DND-41 (cell line): ENCODE measurements around the gene SCRN1.

Experiments used
- ATAC-seq: fragments of 200-7000 bp; cut with Tn5 transposase; 3 replicates; pipeline ENCODE4 v1.9.1; 2021; ENCODE audit warnings: low read depth; ENCODE audit not compliant: insufficient read depth
- DNase-seq: peaks from one replicate; pipeline ENCODE4 v3.0.0-alpha.2; 2020
- H2AFZ ChIP-seq: 2 replicates; pipeline ENCODE4 v1.6.0; 2012; ENCODE audit warnings: low read depth, low read length
- H3K27ac ChIP-seq: 2 replicates; pipeline ENCODE4 v1.5.1; 2012; ENCODE audit warnings: low read length, inconsistent platforms
- H3K27me3 ChIP-seq: fragments of 200-600 bp; sonication (generic); 2 replicates; pipeline ENCODE4 v1.6.0; 2012; ENCODE audit warnings: low read length, mild to moderate bottlenecking, inconsistent platforms; ENCODE audit not compliant: insufficient read depth, poor library complexity
- H3K36me3 ChIP-seq: 2 replicates; pipeline ENCODE4 v1.5.1; 2012; ENCODE audit warnings: low read length, inconsistent platforms; ENCODE audit not compliant: insufficient read depth
- H3K4me1 ChIP-seq: 2 replicates; pipeline ENCODE4 v1.5.1; 2012; ENCODE audit warnings: mild to moderate bottlenecking, low read length; ENCODE audit not compliant: insufficient read depth
- H3K4me2 ChIP-seq: 2 replicates; pipeline ENCODE4 v1.6.0; 2012; ENCODE audit warnings: mild to moderate bottlenecking, moderate library complexity, low read length, inconsistent platforms; ENCODE audit not compliant: insufficient read depth
- H3K4me3 ChIP-seq, 2 experiments: fragments of 200-600 bp in 1 of 2; shearing (Covaris generic) in 1 of 2; 2 replicates each; pipeline ENCODE4 v1.5.1; 2012 to 2016; ENCODE audit warnings: inconsistent platforms in 2 of 2, low read length in 2 of 2, mild to moderate bottlenecking in 2 of 2, low read depth in 1 of 2, moderate library complexity in 1 of 2
- H3K79me2 ChIP-seq: 2 replicates; pipeline ENCODE4 v1.6.0; 2012; ENCODE audit warnings: low read length, inconsistent platforms; ENCODE audit not compliant: insufficient read depth
- H3K9ac ChIP-seq: 2 replicates; pipeline ENCODE4 v1.6.0; 2012; ENCODE audit warnings: low read depth, mild to moderate bottlenecking, inconsistent platforms, low read length, moderate library complexity
- H3K9me3 ChIP-seq: 2 replicates; pipeline ENCODE4 v1.5.1; 2012; ENCODE audit warnings: low read length, moderate library complexity, mild to moderate bottlenecking, inconsistent platforms; ENCODE audit not compliant: insufficient read depth, severe bottlenecking
- H4K20me1 ChIP-seq: 2 replicates; pipeline ENCODE4 v1.6.0; 2012; ENCODE audit warnings: low read length; ENCODE audit not compliant: insufficient read depth
- EZH2 ChIP-seq: IDR thresholded peaks from 3 replicates; pipeline ENCODE4 v1.6.1; 2012; ENCODE audit warnings: borderline replicate concordance, low read depth, mild to moderate bottlenecking, moderate library complexity, low read length, inconsistent platforms; ENCODE audit not compliant: severe bottlenecking
- TF ChIP-seq, protein P1 (sequence below): IDR thresholded peaks from 2 replicates; pipeline ENCODE4 v1.5.1; 2012; ENCODE audit warnings: borderline replicate concordance, low read length, moderate library complexity, mild to moderate bottlenecking; ENCODE audit not compliant: poor library complexity, severe bottlenecking; ENCODE audit errors: extremely low read depth

The SCRN1 gene

DNA sequence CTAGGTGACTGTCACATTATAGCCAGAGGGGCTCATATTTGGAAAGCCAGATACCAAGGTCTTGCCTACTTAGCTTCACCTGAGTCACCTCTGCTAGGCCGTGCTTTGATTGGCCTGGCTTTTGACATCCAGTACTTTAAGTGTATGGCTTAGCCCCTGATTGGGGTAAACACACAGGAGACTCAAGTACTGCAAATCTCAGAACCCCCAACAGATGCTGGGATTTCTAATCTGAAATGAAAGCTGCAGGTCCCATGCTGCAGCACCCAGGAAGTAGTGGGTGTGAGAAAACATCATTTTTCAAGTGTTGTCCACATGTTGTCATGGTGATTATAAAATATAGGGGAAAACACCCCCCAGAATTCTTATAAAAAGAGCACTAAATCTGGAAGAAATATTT, 107.1 kb downstream of the SCRN1 start:
- Histone ChIP-seq H4K20me1 (no peaks in the 10 kb centered on the region), H3K27me3 (peaks cover 8% of the 10 kb centered on the region), H3K27ac (no peak overlapping the region), H3K79me2 (no peaks in the 10 kb centered on the region), H3K4me2 (no peak overlapping the region), H3K4me3 (no peak overlapping the region), H2AFZ (no peak overlapping the region), H3K36me3 (no peaks in the 10 kb centered on the region), H3K9me3 (no peaks in the 10 kb centered on the region), H3K4me1 (no peaks in the 10 kb centered on the region), H3K9ac (no peak overlapping the region)
- no peak for ATAC-seq
- no peak for TF ChIP-seq EZH2
- DNase-seq = no peak

DNA sequence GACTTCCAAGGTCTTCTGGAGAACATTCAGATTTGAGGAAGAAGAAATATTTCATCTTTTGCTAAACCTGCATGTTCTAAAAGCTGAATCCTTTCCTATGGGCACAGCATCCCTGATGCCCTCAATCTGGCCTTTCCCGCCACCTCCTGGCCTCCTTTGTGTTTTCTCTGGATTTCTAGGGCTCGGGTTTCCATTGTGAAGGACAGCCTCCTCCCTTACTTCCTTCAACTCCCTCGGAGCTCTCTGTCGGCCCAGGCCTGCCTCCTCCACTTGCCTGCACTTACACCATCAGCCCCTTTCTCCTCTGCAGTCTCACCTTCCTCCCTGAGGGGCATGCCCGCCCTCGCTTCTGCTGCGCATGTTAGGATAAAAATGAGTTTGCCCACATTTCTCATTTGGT, 107.9 kb downstream of the SCRN1 start:
- Histone ChIP-seq H3K9me3 (no peaks in the 10 kb centered on the region), H3K4me3 (no peak overlapping the region), H3K79me2 (no peaks in the 10 kb centered on the region), H3K9ac (no peak overlapping the region), H3K4me1 (no peaks in the 10 kb centered on the region), H3K36me3 (no peaks in the 10 kb centered on the region), H3K27me3 (peaks cover 6% of the 10 kb centered on the region), H4K20me1 (no peaks in the 10 kb centered on the region), H3K27ac (no peak overlapping the region), H3K4me2 (no peak overlapping the region), H2AFZ (no peak overlapping the region)
- no peak for TF ChIP-seq EZH2
- TF ChIP-seq, protein P1, sequence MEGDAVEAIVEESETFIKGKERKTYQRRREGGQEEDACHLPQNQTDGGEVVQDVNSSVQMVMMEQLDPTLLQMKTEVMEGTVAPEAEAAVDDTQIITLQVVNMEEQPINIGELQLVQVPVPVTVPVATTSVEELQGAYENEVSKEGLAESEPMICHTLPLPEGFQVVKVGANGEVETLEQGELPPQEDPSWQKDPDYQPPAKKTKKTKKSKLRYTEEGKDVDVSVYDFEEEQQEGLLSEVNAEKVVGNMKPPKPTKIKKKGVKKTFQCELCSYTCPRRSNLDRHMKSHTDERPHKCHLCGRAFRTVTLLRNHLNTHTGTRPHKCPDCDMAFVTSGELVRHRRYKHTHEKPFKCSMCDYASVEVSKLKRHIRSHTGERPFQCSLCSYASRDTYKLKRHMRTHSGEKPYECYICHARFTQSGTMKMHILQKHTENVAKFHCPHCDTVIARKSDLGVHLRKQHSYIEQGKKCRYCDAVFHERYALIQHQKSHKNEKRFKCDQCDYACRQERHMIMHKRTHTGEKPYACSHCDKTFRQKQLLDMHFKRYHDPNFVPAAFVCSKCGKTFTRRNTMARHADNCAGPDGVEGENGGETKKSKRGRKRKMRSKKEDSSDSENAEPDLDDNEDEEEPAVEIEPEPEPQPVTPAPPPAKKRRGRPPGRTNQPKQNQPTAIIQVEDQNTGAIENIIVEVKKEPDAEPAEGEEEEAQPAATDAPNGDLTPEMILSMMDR = no peak
- DNase-seq (no peak), ATAC-seq (no peak)

DNA sequence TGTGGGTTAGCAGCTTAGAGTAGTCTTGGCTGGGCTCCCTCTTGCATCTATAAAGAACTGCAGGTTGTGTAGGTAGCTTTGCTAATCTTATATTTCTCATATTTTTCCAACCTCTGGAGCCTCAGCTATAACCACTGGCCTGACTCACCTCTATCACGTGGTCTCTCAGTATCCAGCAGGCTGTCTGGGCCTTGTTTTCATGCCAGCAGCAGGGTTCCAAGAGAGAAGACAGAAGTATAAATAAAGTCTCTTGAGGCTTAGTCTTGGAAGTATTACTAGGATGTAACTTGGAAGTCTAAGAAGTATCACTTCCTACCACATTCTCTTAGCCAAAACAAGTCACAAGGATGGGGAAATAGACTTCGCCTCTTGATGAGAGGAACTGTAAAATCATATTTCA, 110.0 kb downstream of the SCRN1 start:
- Histone ChIP-seq H3K4me1 (no peaks in the 10 kb centered on the region), H3K9me3 (no peaks in the 10 kb centered on the region), H3K27ac (no peak overlapping the region), H3K4me2 (no peak overlapping the region), H3K36me3 (no peaks in the 10 kb centered on the region), H4K20me1 (no peaks in the 10 kb centered on the region), H3K9ac (no peak overlapping the region), H2AFZ (no peak overlapping the region), H3K4me3 (no peak overlapping the region), H3K79me2 (no peaks in the 10 kb centered on the region), H3K27me3 (peaks cover 10% of the 10 kb centered on the region)
- no peak for ATAC-seq
- TF ChIP-seq, protein P1 = no peak
- TF ChIP-seq EZH2 = no peak
- no peak for DNase-seq

DNA sequence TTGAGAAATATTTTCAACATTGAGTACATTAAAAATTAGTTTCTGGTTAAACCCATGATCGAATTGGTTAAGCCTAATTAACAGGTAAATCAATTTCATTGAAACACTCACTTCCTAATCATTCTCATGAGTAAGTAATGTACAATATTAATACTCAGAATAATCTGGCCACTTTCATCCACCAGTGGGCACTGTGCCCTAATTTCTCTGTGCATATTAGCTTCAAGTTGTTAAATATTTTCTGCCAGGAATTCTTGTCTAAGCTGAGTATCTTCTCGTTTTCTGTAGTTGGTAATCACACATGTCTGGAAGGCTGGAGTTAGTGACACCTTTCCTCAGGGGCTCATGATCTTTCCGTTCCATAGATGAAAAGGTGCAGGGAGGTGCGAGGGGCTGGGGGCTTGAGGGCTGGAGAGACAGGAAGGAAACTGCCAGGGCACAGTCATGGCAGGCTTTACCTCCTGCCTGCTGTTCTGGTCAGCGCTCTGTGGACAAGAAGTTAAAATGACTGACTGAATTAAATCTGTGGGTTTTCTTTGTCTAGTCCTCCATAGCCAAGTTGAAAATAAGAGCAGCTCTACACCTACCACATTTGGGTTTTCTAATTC, 111.4 kb downstream of the SCRN1 start:
- no peaks in the 10 kb centered on the region for H3K79me2 ChIP-seq
- no peak overlapping the region for H2AFZ ChIP-seq
- peak; percentile 20 for DNase-seq
- no peak overlapping the region for H3K4me3 ChIP-seq
- H3K9me3 ChIP-seq = no peaks in the 10 kb centered on the region
- no peak overlapping the region for H3K9ac ChIP-seq
- no peak overlapping the region for H3K4me2 ChIP-seq
- peaks cover 10% of the 10 kb centered on the region for H3K27me3 ChIP-seq
- no peaks in the 10 kb centered on the region for H3K4me1 ChIP-seq
- no peaks in the 10 kb centered on the region for H4K20me1 ChIP-seq
- no peak for TF ChIP-seq EZH2
- TF ChIP-seq, protein P1 = peak; percentile 61
- ATAC-seq = peak; percentile 48; the same call in 1 of the 3 replicates
- H3K36me3 ChIP-seq = no peaks in the 10 kb centered on the region
- H3K27ac ChIP-seq = no peak overlapping the region
